AG04450 (cell line): ENCODE data around the gene MMP23B. TPM values are rescaled to one million over a fixed set of nuclear protein-coding genes. Genes with fewer than 3 reads are reported as not detected.
"Not testable (repeated sequence)": the region's sequence is repeated elsewhere in the genome, so short reads cannot be mapped to it uniquely, and the experiment has no call there.

Experiments used
- CTCF ChIA-PET: fragments of 300-600, 350-600 bp; formaldehyde crosslinking; extraction: SDS; loops from one replicate; lab custom pipeline; 2022; ENCODE audit warnings: antibody characterized with exemption, inconsistent platforms; lab: Charles Lee
- POLR2A ChIA-PET: fragments of 350-600 bp; formaldehyde crosslinking; extraction: SDS; loops from one replicate; lab custom pipeline; 2021; ENCODE audit warnings: antibody characterized with exemption, inconsistent platforms; lab: Yijun Ruan, JAX
- DNase-seq: peaks from one replicate; pipeline ENCODE4 v3.0.0-alpha.2; 2011; ENCODE audit warnings: low read depth, low spot score
- H3K27ac ChIP-seq: one replicate; pipeline ENCODE4 v1.5.1; 2012; ENCODE audit warnings: low read depth, low read length, control low read depth
- H3K27me3 ChIP-seq: one replicate; pipeline ENCODE4 v1.6.0; 2012; ENCODE audit warnings: low read length; ENCODE audit not compliant: control insufficient read depth, insufficient read depth
- H3K4me3 ChIP-seq: 2 replicates; pipeline ENCODE4 v1.5.1; 2011; ENCODE audit warnings: mild to moderate bottlenecking, low read depth, low read length, control low read depth
- H3K9me3 ChIP-seq: 2 replicates; pipeline ENCODE4 v1.5.1; 2012; ENCODE audit warnings: low read length; ENCODE audit not compliant: control insufficient read depth, insufficient read depth
- polyA plus RNA-seq: library from polyadenylated mRNA; depleted of rRNA; stranded (reverse); fragments of >200 nt; gene quantifications from 2 replicates; pipeline ENCODE4 v1.2.3, GENCODE V29; 2011
- TF ChIP-seq, protein P1 (sequence below): IDR thresholded peaks from 2 replicates; pipeline ENCODE4 v1.5.1; 2011; ENCODE audit warnings: low read depth, low read length, control low read depth, inconsistent platforms

MMP23B gene
- polyA plus RNA-seq, 1 experiment = 4.9 TPM

GRCh38 chr1:1672181-1672965 lies 40.4 kb downstream of the MMP23B start:
- no peaks in the 10 kb centered on the region for H3K27me3 ChIP-seq
- no peak overlapping the region for H3K4me3 ChIP-seq
- no peaks in the 10 kb centered on the region for H3K9me3 ChIP-seq
- TF ChIP-seq, protein P1, sequence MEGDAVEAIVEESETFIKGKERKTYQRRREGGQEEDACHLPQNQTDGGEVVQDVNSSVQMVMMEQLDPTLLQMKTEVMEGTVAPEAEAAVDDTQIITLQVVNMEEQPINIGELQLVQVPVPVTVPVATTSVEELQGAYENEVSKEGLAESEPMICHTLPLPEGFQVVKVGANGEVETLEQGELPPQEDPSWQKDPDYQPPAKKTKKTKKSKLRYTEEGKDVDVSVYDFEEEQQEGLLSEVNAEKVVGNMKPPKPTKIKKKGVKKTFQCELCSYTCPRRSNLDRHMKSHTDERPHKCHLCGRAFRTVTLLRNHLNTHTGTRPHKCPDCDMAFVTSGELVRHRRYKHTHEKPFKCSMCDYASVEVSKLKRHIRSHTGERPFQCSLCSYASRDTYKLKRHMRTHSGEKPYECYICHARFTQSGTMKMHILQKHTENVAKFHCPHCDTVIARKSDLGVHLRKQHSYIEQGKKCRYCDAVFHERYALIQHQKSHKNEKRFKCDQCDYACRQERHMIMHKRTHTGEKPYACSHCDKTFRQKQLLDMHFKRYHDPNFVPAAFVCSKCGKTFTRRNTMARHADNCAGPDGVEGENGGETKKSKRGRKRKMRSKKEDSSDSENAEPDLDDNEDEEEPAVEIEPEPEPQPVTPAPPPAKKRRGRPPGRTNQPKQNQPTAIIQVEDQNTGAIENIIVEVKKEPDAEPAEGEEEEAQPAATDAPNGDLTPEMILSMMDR = no peak
- H3K27ac ChIP-seq = no peak overlapping the region
- DNase-seq = no peak
- CTCF ChIA-PET = no interaction called here
- POLR2A ChIA-PET = no interaction called here

DNA sequence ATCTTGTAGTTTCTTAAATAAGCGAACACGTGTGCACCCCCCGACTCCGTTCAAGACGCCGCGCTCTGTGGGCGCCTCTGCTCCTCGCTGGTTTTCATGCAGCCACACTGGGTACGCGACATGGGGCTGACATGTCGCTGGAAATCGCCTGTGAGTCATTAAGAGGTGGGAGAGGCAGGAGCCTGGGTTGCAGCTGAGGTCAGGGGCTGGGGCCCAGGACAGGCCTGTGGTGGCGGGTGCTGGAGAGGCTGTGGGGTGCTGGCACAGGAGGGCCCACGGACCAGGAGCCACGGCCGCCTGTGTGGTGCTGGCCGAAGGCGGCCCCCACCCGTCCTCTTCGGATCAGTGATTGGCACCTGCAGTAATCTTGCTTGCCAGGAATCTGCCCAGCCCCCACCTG lies 42.8 kb downstream of the MMP23B start:
- POLR2A ChIA-PET, H3K9me3 ChIP-seq, H3K27me3 ChIP-seq, H3K27ac ChIP-seq, DNase-seq, H3K4me3 ChIP-seq, CTCF ChIA-PET: not testable (repeated sequence)

- POLR2A ChIA-PET, H3K9me3 ChIP-seq, H3K27me3 ChIP-seq, CTCF ChIA-PET, DNase-seq, H3K4me3 ChIP-seq, H3K27ac ChIP-seq: not testable (repeated sequence)
Observed at GRCh38 chr1:1675218-1675617, 43.2 kb downstream of the MMP23B start.

GRCh38 chr1:1676087-1676486 lies 44.1 kb downstream of the MMP23B start:
- H3K27ac ChIP-seq, POLR2A ChIA-PET, H3K4me3 ChIP-seq, H3K27me3 ChIP-seq, DNase-seq, H3K9me3 ChIP-seq, CTCF ChIA-PET: not testable (repeated sequence)

GRCh38 chr1:1677718-1678580 lies 46.0 kb downstream of the MMP23B start:
- DNase-seq = no peak
- POLR2A ChIA-PET = no interaction called here
- CTCF ChIA-PET = interaction anchor here (1.4 kb wide), 1 partner anchor 12 kb away, joined by 5 read pairs; no protein-coding TSS in a partner anchor
- no peak overlapping the region for H3K4me3 ChIP-seq
- H3K27me3 ChIP-seq = no peaks in the 10 kb centered on the region
- no peak overlapping the region for H3K27ac ChIP-seq
- H3K9me3 ChIP-seq = no peaks in the 10 kb centered on the region
- TF ChIP-seq, protein P1 = no peak

DNA sequence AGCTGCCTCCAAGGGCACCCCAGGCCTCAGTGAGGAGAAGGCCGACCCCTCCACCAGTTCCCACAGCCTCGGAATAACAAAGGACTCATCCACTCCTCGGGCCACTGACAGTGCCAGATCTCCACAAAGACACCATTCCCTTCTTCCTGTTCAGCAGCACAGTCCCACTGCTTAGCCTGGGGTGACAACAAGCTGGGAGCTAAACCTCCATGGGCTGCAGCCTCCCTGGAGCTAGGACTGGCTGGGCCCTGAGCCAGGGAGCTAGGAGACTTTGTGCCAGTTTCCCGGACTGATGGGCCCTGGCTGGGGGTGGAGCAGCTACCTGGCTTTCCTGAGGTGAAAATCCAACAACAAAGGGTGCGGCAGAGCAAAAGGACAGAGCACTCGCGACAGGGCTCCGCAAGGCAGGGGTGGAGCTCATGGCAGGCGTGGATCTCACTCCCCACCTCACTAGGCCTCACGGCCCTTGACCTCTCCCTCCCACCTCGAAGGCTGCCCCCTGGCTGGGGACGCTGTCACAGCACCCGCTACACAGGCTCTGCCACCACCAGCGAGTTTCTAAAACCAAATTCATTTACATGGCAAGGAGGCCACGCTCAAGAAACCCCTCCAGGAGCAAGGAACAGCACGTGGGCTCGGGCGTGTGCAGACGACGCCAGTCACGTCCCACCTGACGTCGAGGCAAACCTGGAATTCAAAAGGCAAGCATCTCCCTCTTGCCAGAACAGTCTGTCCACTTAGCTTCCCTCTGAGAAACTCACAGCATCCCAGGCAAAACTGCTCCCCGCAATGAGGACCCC lies 46.8 kb downstream of the MMP23B start:
- H3K27me3 ChIP-seq = no peaks in the 10 kb centered on the region
- TF ChIP-seq, protein P1 = peak; percentile 28
- no peak for DNase-seq
- ChIA-PET POLR2A (no interaction called here), CTCF (interaction anchor here (1.4 kb wide), 1 partner anchor 13 kb away, joined by 5 read pairs; no protein-coding TSS in a partner anchor)
- no peak overlapping the region for H3K4me3 ChIP-seq
- no peaks in the 10 kb centered on the region; the same call in 1 of the 2 replicates for H3K9me3 ChIP-seq
- H3K27ac ChIP-seq = no peak overlapping the region
